ENCODE measurements around the gene HCFC1.

Gene HCFC1

GRCh38 chrX:153973127-153974002, 1.7 kb upstream of the HCFC1 start:
- no peak for DNase-seq

- peak; percentile 80 to 90 for DNase-seq
Measured at GRCh38 chrX:153972368-153973126, 929 bp upstream of the HCFC1 start, which contains the start of gene TMEM187. Gene TMEM187, plus strand, starts transcription at chrX:153972754. Its CDS starts 9,309 bp downstream, at chrX:153982063.

GRCh38 chrX:153971124-153971449, 531 bp downstream of the HCFC1 start:
- DNase-seq = peak; percentile 86 to 87

- no peak for DNase-seq
Measured at GRCh38 chrX:153970357-153971123, 1.1 kb downstream of the HCFC1 start.

- DNase-seq = no peak
Measured at GRCh38 chrX:153969904-153970356, 1.7 kb downstream of the HCFC1 start.

GRCh38 chrX:153969125-153969903, 2.3 kb downstream of the HCFC1 start:
- DNase-seq = no peak

GRCh38 chrX:153968754-153969124, 2.9 kb downstream of the HCFC1 start:
- DNase-seq = no peak

- no peak for DNase-seq
Measured at GRCh38 chrX:153968255-153968654, 3.4 kb downstream of the HCFC1 start.

GRCh38 chrX:153967536-153968224, 3.9 kb downstream of the HCFC1 start:
- DNase-seq = peak in 1 of 2 donors; percentile 24

GRCh38 chrX:153966841-153967535, 4.6 kb downstream of the HCFC1 start:
- DNase-seq = no peak

- no peak for DNase-seq
Measured at GRCh38 chrX:153966283-153966688, 5.3 kb downstream of the HCFC1 start.

- DNase-seq = no peak
Measured at GRCh38 chrX:153965406-153965805, 6.2 kb downstream of the HCFC1 start.

- no peak for DNase-seq
Measured at GRCh38 chrX:153964105-153964504, 7.5 kb downstream of the HCFC1 start.

GRCh38 chrX:153963546-153963945, 8.1 kb downstream of the HCFC1 start:
- no peak for DNase-seq

- no peak for DNase-seq
Measured at GRCh38 chrX:153961292-153961691, 10.3 kb downstream of the HCFC1 start.

- DNase-seq = no peak
Measured at GRCh38 chrX:153960786-153961185, 10.8 kb downstream of the HCFC1 start.

- no peak for DNase-seq
Measured at GRCh38 chrX:153960077-153960476, 11.5 kb downstream of the HCFC1 start.

GRCh38 chrX:153959649-153960048, 12.0 kb downstream of the HCFC1 start:
- DNase-seq = no peak

- DNase-seq = no peak
Measured at GRCh38 chrX:153958605-153959004, 13.0 kb downstream of the HCFC1 start.

GRCh38 chrX:153957224-153957623, 14.4 kb downstream of the HCFC1 start:
- DNase-seq = no peak

Measured in inflammatory macrophage (primary cell).